Fibroblast of peridontal ligament (primary cell): ENCODE data around the gene ISYNA1.

Experiments
- DNase-seq: peaks from one replicate; pipeline ENCODE4 v3.0.0-alpha.2; 2010; ENCODE audit errors: extremely low read depth

The ISYNA1 gene

DNA sequence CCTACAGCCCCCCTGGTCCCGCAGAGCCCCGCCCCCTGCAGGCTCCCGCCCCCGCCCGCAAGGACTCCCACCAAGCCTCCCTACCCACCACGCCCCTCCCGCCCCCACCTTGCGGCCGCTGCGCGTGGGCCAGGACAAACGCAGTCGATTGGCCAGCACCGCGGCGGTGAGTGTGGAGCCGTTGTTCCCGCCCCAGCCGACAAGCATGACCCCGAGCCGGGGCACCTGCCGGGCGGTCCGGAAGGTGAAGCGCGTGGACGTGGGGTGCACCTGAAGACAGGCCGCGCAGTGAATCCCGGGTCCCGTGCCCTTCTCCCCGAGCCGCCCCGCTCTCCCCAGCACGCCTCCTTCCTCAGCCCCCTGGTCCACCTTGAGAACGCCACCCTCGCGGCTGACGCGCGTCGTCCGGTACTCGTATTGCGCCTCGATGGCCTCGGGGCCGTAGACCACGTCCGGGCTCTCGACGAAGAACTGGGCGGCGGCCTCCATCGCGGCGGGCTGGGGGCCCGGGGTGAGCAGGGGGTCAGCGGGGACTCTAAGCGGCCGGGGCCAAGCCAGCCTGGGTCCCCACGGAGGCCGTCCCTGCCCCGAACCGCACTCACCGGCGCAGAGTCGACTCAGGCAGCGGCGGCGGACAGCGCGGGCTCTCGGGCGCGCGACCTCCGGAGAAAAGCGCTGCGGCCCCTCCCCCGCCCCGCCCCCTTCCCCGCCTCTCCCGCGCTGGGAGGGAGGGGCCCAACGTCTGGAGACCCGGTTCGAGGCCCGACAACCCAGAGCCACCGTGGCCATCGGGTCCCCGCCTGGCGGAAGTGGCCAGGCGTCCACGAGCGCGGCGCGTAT lies at the start of gene ISYNA1:
Gene ISYNA1, minus strand, starts transcription at position 643 of the 840 bp plus-strand sequence. Its CDS starts 154 bp downstream, at position 489.
- DNase-seq: no peak

DNA sequence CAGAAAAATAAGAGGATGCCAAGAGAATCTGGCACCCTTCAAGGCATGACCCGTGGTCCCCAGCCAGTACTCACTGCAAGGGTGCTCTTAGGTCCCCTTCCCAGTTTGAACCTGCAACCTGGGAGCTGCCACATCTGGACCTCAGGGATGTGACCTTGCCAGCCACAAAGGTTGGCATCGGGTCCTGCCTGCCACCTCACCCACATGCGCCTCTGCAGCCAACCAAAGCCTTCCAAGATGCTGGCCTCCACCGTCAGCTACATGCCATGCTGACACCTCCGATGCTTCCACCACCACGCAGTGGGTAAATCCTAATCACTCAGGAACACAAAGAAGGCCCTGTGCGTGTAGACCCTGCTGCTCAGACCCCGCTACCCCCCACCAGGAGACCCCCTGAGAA lies 48.8 kb upstream of the ISYNA1 start:
- DNase-seq: no peak

DNA sequence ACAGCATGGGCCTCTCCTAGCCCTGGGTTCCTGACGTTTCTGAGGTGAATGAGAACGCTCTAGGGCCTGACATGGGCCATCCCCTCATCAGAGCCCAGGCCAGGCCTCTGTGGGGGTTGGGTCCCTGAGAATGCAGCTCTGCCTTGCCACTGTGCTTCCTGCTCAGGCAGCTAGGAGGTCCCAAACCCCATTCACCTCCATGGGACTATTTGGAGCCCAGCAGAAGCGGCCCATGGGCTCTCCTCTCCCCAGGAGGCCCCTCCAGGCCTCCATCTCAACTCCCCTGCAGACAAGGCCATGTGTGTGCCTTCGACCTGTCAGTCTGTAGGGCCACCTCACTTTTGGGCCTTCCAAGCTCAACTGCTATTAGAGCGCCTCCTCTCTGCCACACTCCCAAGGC lies 47.1 kb upstream of the ISYNA1 start:
- no peak for DNase-seq

DNA sequence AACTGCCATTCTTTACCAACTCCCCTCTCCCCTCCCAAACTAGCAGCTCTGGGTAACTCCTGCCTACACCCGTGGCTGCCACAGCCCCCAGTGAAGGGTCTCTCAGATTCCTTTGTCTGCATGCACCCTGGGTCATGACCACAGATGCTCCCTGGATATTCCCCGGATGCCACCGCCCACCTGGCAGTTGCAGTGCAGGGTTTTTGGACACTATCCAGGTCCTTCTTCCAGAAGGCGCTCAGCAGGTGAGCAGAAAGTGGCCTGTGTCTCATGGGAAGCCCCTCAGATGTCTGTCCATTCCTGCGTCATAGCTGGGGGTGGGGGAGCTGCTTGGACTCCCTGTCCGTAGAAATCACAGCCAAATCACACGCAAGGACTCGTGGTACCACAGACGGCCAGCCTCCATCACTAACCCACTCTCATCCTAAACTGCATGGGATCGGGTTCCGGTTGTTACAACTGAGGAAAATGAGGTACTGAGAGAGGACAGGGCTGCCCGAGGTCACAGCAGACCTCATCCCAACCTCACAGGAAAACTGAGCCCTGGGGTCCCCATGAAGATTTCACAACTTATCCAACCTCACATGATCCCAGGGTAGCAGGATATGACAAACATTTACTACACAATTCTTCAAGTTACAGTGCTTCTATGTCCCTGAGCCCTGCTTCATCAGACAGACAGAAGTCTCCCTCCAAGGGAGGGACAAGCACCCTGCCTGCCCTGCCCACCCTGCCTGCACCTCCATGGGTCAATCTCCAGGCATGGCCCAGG lies 45.4 kb upstream of the ISYNA1 start:
- DNase-seq: no peak

DNA sequence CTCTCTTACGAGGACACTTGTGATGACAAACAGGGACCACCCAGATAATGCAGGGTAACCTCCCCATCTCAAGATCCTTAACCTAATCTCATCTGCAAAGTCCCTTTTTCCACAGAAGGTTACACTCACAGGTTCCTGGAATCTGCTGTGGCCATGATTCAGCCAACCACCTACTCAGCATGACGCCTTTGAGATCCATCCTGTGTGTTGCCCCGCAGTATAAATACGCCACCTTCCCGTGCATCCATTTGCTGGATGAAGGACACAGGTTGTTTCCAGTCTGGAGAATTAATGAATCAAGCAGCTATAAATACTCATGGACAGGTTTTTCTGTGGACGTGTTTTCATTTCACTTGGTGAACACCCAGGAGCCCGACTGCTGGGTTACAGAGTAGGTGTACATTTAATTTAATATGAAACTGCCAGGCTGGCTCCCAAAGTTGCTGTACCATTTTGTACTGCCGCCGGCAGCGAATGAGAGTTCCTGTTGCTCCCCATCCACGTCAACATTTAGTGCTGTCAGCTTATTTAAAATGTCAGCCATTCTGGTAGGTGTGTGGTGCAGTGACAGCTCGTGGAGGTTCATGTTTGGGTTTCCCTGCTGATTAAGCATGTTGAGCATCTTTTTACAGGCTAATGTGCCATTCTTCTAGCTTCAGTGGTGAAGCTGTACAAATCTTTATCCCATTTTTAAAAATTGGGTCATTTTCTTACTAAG lies 43.7 kb upstream of the ISYNA1 start:
- DNase-seq: no peak

DNA sequence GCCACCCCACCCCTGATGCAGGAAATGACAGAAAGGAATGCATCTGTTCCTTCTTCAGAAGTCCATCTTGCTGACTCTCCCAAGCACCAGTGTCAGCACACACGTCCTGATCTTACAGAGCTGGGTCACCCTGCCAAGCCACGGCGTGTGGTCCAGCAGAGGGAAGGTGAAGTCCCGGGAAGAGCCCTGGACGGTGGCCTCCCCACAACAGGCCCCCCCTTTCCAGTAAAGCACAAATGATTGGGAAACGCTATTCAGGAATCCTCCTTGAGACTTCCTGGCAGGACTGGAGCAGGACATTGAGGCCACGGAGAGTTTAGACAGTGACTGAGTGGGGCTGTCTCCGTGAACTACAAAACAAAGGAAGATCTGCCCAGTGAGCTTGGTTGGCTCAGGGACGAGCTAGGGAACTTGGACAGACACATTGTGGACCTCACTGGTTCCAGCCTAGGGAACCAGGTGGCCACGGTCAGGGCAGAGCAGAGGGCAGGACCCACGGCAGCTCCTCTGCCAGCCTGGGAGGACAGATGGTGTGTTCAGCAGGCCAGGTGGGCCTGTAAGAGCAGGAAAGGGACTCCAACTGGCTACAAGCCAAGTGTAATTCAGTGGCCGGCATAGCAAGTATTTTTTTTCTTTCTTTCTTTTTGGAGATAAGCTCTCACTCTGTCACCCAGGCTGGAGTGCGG lies 42.2 kb upstream of the ISYNA1 start:
- DNase-seq: peak; percentile 43

DNA sequence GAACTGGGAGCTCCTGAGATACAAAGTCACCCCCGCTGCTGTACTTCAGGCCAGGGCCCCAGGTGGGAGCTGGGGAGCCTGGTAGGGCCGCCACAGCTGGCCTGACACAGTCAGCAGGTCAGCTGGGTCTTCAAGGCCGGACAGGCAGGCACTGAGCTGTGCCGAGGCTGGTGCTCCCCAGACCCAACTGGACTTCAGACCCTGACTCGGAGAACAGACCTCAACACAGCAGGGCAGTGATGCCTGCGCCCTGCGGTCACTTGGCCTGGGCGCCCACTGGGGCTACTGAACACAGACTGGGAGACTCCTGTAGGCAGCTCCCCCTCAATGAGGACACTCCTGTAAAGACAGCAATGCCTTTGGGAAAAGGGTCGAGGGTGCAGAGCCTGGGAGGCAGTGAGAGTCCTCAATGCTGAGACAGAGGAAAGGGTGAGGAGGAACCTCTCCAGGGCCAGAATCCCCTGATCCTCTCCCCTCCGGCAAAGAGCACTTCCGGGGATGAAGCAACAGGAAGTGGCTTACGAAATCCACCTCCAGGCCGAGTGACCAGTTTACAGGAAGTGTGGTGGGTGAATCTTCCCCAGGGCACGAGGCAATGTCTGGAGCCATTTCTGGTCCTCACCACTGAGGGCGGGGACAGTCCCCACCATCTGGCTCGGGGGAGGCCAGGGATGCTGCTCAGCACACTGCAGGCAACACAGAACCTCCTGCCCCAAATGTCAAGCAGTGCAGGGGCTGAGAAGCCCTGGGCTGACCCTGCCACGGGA lies 40.8 kb upstream of the ISYNA1 start:
- DNase-seq: peak; percentile 72

DNA sequence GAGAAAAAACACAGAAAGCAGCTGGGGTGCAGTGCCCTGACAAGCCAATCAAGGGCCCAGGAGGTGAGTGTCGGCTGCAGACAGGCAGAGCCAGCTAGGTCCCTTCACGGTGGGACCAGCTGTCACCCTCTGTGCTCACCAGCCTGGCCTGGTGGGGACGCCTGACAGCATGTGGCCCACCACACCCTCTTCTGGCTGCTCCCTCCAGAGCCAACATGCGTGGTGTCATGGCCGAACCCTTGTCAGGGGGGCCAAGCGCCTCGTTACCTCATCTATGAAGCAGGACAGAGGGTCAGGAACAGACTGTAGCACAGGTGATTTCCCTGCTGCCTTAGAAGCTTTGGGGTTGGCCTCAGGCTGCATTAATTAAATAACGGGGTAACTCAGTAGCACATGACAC lies 40.0 kb upstream of the ISYNA1 start:
- no peak for DNase-seq

DNA sequence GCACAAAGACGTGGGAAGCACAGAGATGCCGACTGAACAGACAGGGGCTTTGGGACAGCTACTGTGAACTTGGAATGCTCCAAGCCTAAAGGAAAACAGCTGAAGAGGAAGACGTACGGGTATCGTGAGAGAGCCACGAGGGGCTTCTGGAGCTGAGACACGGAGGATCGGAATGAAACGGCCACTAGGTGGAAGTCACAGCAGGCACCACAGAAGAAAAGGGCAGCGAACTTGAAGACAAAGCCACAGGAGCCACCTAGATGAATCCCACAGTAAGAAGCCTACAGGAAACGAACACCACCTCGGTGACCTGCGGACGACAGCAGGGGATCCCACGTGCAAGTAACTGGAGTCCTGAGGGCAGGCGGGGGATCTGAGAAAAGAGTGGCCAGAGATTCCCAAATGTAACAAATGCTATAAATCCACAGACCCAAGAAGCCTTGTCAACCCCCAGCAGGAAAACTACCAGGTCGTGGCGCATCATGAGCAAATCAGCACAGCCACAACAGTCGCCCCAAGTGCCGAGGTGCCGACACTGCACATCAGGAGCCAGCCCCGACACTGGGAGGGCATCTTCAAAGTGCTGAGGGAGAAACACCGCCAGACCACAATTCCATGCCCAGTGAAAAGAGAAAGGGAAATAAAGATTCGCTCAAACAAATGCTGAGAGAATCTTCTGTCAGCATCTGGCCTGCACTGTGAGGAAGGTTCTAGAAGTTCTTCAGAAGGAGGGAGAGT lies 39.3 kb upstream of the ISYNA1 start:
- no peak for DNase-seq

DNA sequence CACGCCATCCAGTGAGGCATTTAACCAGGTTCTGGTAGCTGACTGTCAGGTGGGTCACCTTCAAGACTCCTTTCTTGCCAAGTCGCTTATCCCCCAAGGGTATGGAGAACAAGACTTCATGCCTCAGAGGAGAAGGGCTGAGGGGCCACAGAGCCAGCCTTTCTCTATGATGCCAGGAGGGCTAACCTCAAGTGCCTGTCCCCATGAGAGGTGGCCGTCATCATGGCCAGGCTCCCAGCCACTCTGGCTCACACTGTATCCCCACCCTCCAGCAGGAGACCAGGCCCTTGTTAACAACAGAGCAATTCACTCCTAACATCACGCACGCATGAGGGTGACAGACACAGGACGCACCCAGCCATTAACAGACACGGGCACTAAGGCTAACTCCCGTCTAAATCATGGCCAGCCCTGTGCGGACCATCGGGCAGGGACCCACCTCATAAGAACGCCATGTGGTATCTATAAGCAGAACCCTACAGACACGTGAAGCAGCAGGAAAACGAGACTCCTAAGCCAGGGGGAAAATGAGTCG lies 38.6 kb upstream of the ISYNA1 start:
- DNase-seq: no peak

DNA sequence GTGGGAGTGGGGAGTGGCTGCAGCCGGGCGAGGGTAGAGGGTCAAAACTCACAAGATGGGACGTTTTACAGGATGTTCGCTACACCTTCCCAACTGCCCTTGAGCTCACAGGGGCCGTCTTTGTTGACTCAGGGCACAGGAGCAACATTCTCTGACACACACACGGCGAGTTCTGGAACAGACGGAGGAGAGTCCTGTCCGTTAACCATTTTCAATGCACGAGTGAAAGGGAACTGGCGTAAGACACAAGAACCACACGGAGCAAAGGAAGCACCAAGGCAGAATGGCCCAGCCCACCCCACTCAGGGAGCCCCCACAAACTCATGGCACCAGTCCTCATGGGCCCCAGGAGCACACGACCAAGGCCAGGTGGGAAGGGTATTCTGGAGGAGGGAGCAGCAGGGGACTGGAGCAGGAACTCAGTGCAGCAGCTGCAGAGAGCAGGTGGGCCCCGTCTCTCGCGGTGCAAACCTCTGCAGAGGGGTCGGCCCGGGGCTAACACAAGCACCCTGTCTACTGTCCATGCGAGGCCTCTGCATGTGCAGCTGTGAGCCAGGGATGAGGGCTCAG lies 37.9 kb upstream of the ISYNA1 start:
- no peak for DNase-seq

DNA sequence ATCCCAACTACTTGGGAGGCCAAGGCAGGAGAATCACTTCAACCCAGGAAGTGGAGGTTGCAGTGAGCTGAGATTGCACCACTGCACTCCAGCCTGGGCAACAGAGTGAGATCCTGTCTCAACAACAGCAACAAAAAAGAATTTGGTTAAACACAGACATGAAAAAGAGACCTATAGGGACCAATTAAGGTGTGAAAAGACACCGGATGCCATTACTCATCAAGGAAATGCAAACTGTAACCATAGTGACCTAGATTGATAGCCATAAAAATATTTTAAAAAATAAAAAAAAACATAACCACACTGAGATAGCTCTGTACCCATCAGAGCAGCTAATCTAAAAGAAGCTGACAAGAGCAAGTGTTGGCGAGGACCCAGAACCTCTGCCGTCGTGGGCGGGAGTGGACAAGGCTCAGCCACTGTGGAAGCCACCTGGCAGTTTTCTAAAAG lies 37.1 kb upstream of the ISYNA1 start:
- DNase-seq: no peak

DNA sequence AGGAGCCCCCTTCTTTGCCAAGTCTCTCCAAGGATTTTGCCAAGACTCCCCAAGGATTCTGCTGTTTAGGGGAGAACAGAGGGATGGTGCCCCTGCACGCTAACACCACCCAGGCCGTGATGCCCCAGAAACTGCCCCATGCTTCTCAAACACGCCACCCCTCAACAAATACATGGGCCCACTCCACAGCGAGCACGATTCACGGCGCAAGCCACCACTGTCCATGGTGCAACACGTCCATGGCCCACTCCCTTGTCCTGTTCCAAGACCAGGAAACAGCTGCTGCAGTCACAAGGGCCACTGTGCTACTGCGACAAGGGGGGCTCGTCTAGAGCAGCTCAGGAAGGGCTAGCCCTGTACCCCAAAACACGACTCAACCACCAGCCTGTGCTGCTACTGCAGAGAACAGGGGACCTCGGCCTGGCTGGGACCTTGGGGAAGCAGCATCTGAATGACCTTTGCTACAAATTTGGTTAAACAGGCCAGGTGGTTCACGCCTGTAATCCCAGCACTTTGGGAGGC lies 36.5 kb upstream of the ISYNA1 start:
- DNase-seq: no peak

DNA sequence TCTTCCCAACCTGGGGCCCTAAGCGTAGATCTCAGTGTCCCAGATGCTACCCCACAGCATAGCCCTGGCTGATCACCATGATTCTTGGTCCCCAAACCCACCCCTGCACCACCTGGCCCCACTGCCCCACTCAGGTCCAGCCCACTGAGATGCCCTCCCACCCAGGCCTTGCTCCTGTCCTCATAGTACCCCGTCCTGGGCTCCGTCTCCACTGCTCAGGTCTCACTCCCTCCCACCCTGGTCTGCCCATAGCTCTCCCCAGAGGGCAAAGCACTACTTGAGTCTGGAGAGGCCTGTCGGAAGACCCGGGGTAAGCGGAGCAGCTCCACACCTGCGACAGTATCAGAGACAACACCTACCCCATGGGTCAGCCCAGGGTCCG lies 35.8 kb upstream of the ISYNA1 start:
- no peak for DNase-seq

DNA sequence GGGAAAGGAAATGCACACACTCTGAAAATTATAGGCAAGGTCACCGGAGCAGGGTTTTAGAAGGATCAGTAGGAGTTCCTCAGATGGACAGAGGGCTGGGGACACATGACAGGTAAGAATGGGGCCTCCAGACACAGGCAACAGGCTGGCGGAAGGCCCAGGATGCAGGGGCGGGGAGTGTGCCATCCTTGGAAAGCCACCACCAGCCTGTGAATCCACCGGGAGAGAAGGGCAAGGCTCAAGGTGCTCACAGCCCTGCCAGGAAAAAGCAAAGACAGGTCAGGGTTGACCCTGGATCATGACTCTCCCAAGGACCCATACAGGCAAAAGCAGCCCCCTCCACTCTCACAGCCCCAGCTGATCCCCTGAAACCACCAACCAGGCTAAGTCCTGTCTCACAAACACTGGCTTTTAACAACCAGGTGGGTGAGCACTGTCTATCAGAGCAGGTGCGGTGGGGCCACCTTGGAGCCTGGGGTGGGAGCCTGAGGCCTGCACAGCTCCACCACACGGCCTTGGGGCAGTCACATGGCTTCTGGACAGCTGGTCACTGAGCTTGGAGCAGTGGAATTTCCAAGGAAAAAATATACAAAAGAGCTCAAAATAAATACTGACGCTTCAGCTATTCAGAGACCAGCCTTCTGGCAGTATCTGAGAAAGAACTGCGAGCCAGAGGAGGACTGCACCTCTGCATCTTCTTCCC lies 35.2 kb upstream of the ISYNA1 start:
- DNase-seq: no peak

DNA sequence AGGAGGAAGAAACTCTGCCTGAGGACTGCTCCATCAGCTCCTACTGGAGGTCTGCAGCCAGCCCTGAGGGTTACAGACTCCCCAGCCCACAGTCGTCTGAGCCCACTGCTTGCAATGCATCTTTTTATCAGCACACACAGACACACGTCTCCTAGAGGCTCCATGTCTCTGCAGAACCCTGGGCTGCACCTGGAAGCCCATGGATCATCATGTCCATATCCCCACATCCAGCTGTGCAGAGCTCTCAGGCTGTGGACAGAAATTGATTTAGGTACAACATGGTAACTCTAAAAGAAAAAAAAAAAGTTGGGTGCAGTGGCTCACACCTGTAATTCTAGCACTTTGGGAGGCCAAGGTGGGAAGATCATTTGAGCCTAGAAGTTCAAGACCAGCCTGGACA lies 32.9 kb upstream of the ISYNA1 start:
- no peak for DNase-seq

DNA sequence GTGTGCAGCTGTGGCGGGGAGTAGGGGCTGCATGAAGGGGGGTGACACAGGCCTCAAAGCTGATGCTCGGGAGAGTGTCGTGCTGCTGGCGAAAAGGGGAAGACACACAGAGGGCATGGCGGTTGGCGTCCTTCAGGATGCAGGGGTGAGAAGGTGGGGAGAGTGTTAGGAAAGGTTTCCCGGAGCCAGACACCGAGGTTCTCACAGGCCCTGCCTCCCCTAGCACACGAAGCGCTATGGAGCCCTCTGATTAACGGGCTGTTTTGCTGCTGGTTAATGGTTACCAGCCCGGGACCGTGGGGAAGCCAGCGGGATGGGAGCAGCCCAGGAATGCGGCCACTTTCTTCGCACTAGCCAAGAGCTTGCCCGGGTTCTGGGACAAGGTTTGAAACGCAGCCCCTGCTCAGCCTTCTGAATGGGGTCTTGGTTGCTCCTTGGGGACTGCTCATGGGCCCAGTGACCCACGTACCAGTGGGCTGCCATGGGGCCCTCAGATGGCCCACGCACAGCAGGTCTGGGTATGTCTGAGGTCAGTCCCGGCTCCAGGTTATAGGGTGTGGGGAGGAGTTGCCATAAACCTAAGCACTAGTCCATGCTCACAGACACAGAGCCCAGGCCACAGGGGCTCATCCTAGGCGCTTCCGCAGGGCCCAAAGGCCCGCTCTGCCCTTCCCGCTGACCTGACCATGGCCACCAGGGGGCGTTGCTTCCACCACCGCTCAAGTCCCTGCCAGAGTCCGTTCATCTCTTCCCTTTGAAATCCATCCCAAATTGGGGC lies 31.3 kb upstream of the ISYNA1 start:
- DNase-seq: peak; percentile 67

DNA sequence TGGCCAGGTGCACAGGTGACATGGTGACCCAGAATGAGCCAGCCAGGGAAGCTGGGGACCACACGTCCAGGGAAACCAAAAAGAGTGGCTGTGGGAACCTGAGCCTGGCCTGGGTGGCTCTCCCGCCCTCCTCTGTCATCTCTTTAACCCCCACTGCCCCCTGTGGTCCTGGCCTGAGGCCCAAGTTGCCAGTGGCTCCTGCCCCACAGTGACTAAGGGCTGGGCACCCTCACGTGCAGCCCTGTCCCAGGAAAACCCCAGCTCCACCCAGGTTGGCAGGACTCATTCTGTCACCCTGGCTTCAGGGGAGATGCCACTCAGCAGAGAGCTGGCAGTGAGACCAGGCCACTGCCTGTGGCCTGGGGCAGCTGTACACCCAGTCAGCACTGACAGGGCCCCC lies 30.6 kb upstream of the ISYNA1 start:
- no peak for DNase-seq
